ENCODE results near the gene EIF3F.

DNA sequence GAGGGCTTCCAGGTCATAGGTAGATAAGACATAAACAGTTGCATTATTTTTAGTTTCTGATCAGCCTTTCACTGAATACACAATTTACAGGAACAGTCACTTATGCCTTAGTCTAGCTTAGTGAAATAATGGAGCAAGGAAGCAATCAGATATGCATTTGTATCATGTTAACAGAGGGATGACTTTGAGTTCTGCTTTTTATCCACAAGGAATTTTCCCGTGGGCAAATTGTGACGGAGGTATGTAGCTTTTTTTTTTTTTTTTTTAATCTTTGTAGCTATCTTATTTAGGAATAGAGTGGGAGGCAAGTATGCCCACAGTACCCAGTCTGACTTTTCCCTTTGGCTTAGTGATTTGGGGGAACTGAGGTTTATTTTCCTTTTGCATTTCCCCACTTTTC is 18.5 kb upstream of the EIF3F start:
- TF ChIP-seq, protein P1, sequence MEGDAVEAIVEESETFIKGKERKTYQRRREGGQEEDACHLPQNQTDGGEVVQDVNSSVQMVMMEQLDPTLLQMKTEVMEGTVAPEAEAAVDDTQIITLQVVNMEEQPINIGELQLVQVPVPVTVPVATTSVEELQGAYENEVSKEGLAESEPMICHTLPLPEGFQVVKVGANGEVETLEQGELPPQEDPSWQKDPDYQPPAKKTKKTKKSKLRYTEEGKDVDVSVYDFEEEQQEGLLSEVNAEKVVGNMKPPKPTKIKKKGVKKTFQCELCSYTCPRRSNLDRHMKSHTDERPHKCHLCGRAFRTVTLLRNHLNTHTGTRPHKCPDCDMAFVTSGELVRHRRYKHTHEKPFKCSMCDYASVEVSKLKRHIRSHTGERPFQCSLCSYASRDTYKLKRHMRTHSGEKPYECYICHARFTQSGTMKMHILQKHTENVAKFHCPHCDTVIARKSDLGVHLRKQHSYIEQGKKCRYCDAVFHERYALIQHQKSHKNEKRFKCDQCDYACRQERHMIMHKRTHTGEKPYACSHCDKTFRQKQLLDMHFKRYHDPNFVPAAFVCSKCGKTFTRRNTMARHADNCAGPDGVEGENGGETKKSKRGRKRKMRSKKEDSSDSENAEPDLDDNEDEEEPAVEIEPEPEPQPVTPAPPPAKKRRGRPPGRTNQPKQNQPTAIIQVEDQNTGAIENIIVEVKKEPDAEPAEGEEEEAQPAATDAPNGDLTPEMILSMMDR (IDR thresholded peaks at IDR 0.05): no peak
- TF ChIP-seq POLR2A (IDR thresholded peaks at IDR 0.05): no peak

Data from Peyer's patch (tissue), 4 donors.